ENCODE data around the gene C22orf39.
A peak's percentile ranks its signal among the peaks of the same experiment; 100 is the strongest.

The C22orf39 gene

GRCh38 chr22:19447330-19448075 lies at the start of gene C22orf39:
Gene C22orf39, minus strand, starts transcription at chr22:19447711. Its CDS starts 23 bp downstream, at chr22:19447688.
- peak within 1 kb of the TSS; percentile 68 for H3K9ac ChIP-seq (ENCODE audit: low read length)
- H3K36me3 ChIP-seq (ENCODE audit: low read length) = no peaks in the 10 kb centered on the region
- no peaks in the 10 kb centered on the region for H3K9me3 ChIP-seq (ENCODE audit: insufficient read depth, low read length)
- 0 out of 2 replicates have a peak, but pooled peaks cover 7% of the 10 kb centered on the region for H3F3A ChIP-seq (ENCODE audit: insufficient read depth)
- H3K27ac ChIP-seq (ENCODE audit: low read depth, low read length) = peak within 1 kb of the TSS; percentile 74
- TF ChIP-seq CTCF (IDR thresholded peaks at IDR 0.05; ENCODE audit: insufficient read depth, low read length, poor library complexity, severe bottlenecking) = no peak
- TF ChIP-seq EZH2phosphoT487 (conservative IDR thresholded peaks at IDR 0.05; ENCODE audit: low read length) = no peak
- H3K9me2 ChIP-seq (replicated peaks; ENCODE audit: insufficient read depth, low read length) = no peaks in the 10 kb centered on the region
- H3K79me2 ChIP-seq (ENCODE audit: insufficient read depth, low read length) = peaks cover 43% of the 10 kb centered on the region
- H3K4me3 ChIP-seq (ENCODE audit: insufficient read depth, low read length, poor library complexity, severe bottlenecking) = peak within 1 kb of the TSS; percentile 66
- no peaks in the 10 kb centered on the region for H3K27me3 ChIP-seq (ENCODE audit: low read length)
- peak within 1 kb of the TSS; percentile 64 for H3K4me2 ChIP-seq (ENCODE audit: low read depth, low read length, poor library complexity, severe bottlenecking)
- H4K20me1 ChIP-seq (ENCODE audit: low read depth, low read length) = no peaks in the 10 kb centered on the region
- peak within 1 kb of the TSS; percentile 14 for H2AFZ ChIP-seq (ENCODE audit: low read depth, low read length, severe bottlenecking)

- no peak overlapping the region for H3K27ac ChIP-seq (ENCODE audit: low read depth, low read length)
- H3K9ac ChIP-seq (ENCODE audit: low read length) = no peak overlapping the region
- TF ChIP-seq EZH2phosphoT487 (conservative IDR thresholded peaks at IDR 0.05; ENCODE audit: low read length) (no peak), CTCF (IDR thresholded peaks at IDR 0.05; ENCODE audit: insufficient read depth, low read length, poor library complexity, severe bottlenecking) (no peak)
- H2AFZ ChIP-seq (ENCODE audit: low read depth, low read length, severe bottlenecking) = no peak overlapping the region
- H3K9me3 ChIP-seq (ENCODE audit: insufficient read depth, low read length) = no peaks in the 10 kb centered on the region
- no peaks in the 10 kb centered on the region for H3K9me2 ChIP-seq (replicated peaks; ENCODE audit: insufficient read depth, low read length)
- H3K4me3 ChIP-seq (ENCODE audit: insufficient read depth, low read length, poor library complexity, severe bottlenecking) = no peak overlapping the region
- no peaks in the 10 kb centered on the region for H3K79me2 ChIP-seq (ENCODE audit: insufficient read depth, low read length)
- no peaks in the 10 kb centered on the region for H3K36me3 ChIP-seq (ENCODE audit: low read length)
- H4K20me1 ChIP-seq (ENCODE audit: low read depth, low read length) = no peaks in the 10 kb centered on the region
- no peaks in the 10 kb centered on the region for H3F3A ChIP-seq (ENCODE audit: insufficient read depth)
- no peaks in the 10 kb centered on the region for H3K27me3 ChIP-seq (ENCODE audit: low read length)
- H3K4me2 ChIP-seq (ENCODE audit: low read depth, low read length, poor library complexity, severe bottlenecking) = no peak overlapping the region
Observed at GRCh38 chr22:19497245-19497644, 49.7 kb upstream of the C22orf39 start.

- Histone ChIP-seq H3K9me2 (replicated peaks; ENCODE audit: insufficient read depth, low read length) (no peaks in the 10 kb centered on the region), H3K27ac (ENCODE audit: low read depth, low read length) (no peak overlapping the region), H3K4me2 (ENCODE audit: low read depth, low read length, poor library complexity, severe bottlenecking) (no peak overlapping the region), H3K79me2 (ENCODE audit: insufficient read depth, low read length) (no peaks in the 10 kb centered on the region), H3K4me3 (ENCODE audit: insufficient read depth, low read length, poor library complexity, severe bottlenecking) (no peak overlapping the region), H3K9me3 (ENCODE audit: insufficient read depth, low read length) (no peaks in the 10 kb centered on the region), H4K20me1 (ENCODE audit: low read depth, low read length) (no peaks in the 10 kb centered on the region), H3F3A (ENCODE audit: insufficient read depth) (no peaks in the 10 kb centered on the region), H3K9ac (ENCODE audit: low read length) (no peak overlapping the region), H3K36me3 (ENCODE audit: low read length) (no peaks in the 10 kb centered on the region), H3K27me3 (ENCODE audit: low read length) (no peaks in the 10 kb centered on the region), H2AFZ (ENCODE audit: low read depth, low read length, severe bottlenecking) (no peak overlapping the region)
- TF ChIP-seq EZH2phosphoT487 (conservative IDR thresholded peaks at IDR 0.05; ENCODE audit: low read length) (no peak), CTCF (IDR thresholded peaks at IDR 0.05; ENCODE audit: insufficient read depth, low read length, poor library complexity, severe bottlenecking) (no peak)
Observed at GRCh38 chr22:19496324-19496630, 48.8 kb upstream of the C22orf39 start.
